HG03159 (cell line): ENCODE data around the gene ADGRV1.

Experiments used
- ATAC-seq: cut with Tn5 transposase; IDR thresholded peaks from one replicate; pipeline ENCODE4 v1.9.1; 2021; ENCODE audit warnings: mild to moderate bottlenecking, moderate library complexity; ENCODE audit not compliant: unreplicated experiment

Gene ADGRV1

GRCh38 chr5:90930756-90931431 lies 372.3 kb downstream of the ADGRV1 start:
- ATAC-seq, result no peak

GRCh38 chr5:90932052-90932699 lies 373.6 kb downstream of the ADGRV1 start:
- peak; percentile 66 for ATAC-seq

DNA sequence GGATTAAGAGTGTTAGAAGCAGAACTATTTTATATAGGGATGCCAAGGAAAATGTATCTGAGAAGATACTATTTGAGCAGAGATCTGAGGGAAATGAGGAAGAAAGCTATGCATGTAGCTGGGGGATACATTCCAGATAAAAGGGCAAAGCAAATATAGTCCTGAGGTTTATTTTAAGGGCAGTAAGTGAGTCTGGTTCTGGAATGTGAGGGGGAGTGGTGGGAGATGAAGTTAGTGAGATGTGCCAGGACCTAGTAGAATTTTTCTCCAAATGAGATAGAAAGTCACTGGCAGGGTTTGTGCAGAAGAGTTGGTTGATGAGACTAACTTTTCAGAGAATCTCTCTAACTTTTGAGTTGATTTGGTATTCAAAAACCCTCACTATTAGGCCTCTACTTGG lies 374.7 kb downstream of the ADGRV1 start:
- no peak for ATAC-seq

DNA sequence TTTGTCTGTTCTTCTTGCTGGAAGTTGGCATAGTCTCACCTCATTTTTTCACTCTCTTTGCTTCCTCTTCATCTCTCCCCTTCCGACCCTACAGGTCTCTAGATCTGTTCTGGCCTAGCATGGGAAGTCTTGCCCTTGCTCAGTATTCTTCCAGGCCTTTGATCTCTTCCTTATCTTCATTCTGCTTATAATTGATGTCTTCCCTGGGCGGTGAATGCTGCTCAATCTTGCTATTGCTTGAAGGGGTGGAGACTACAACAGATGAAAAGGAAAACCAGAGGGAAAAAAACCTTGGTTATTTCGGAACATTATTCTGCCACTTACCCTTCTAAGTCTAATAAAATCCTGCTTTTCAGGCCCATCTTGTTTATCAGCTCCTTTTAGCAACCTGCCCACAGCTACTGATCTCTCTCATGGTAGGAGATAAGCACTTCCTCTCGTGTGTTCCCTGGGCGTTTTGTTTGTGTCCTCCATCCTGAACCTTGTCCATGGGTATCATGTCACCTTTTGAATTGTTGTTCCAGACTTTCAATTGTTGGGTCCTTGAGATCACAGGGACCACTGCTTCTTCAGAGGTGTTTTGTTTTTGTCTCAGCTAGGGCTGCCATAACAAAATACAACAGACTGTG lies 375.6 kb downstream of the ADGRV1 start:
- ATAC-seq, result no peak

- no peak for ATAC-seq
Measured at GRCh38 chr5:90934738-90935137, 376.1 kb downstream of the ADGRV1 start.

GRCh38 chr5:90939211-90939610 lies 380.6 kb downstream of the ADGRV1 start:
- ATAC-seq, result no peak

- peak; percentile 99 for ATAC-seq
Measured at GRCh38 chr5:90940227-90940995, 381.8 kb downstream of the ADGRV1 start.

GRCh38 chr5:90941002-90941720 lies 382.6 kb downstream of the ADGRV1 start:
- ATAC-seq, result no peak

DNA sequence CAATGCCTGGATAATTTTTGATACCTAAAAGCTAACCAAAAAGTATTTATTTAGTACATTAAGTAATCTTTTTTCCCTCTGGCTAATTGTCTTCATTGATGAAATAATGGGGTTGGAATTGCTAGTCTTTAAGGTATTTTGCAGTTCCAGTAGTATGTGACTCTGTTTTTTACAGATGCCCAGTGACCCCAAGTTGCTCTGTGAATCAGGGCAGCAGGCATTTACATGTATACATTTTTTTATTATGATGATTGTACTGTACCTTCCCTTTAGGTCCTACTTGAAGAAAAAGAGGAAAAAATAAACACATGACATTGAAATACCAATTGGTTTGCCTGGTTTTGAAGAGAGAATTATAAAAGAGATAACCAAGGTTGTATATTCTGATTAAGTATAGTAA lies 385.5 kb downstream of the ADGRV1 start:
- no peak for ATAC-seq

DNA sequence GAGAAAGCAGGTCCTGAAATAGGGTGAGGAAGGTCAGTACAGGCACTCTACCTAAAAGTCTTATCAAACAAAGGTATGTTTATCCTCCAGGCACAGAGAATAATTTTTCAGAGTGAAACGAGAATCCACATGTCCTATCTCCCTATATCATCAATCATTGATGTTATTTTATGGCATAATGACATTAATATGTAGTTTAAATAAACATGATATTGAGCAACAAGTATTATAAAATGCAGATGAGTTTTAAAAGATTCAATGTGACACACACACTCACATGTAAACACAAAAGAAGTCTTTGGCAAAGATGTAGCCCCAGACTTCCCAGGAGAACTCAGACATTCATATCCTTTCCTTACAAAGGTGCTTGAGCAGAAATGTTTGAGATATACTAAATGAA lies 389.1 kb downstream of the ADGRV1 start:
- no peak for ATAC-seq

GRCh38 chr5:90948969-90949368 lies 390.4 kb downstream of the ADGRV1 start:
- ATAC-seq, result no peak

GRCh38 chr5:90949469-90950358 lies 391.1 kb downstream of the ADGRV1 start:
- peak; percentile 85 for ATAC-seq

- no peak for ATAC-seq
Measured at GRCh38 chr5:90955001-90955635, 396.5 kb downstream of the ADGRV1 start.

DNA sequence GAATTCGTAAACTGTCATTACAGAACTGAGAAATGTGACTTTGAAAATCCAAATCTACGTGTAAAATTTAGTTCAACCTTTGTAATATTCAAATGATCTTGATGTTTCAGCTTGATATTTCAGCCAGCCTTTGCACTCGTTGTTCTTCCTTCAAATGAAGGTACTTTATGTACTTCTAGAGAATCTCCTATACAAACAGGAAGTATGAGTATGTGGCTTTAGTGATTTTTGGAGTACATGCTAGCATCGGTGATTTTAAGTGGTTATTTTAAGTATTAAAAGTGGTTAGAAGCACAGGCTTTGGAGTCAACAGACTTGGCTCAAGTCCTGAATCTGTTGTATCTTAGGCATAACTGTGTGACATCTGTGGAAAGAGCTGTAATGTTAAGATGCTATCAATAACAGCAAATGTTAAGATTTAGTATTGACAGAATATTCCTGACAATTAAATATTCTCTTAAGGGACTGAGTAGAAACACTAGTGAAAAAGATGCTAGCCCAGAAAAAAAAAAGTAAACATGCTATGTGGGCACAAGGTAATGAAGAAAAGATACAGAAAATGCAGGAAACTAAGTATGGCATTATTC lies 398.0 kb downstream of the ADGRV1 start:
- no peak for ATAC-seq

DNA sequence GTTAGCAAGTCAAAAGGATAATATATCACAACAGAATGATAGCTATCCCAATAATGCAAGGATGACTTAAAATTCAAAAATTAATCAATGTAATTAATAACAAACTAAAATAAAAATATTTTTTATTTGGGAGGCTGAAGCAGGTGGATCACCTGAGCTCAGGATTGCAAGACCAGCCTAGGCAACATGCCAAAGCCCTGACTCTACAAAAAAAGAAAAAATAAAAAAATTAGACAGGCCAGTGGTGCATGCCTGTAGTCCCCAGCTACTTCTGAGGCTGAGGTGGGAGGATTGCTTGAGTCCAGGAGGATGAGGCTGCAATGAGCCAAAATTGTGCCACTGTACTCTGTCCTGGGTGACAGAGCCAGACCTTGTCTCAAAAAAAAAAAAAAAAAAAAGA lies 399.3 kb downstream of the ADGRV1 start:
- no peak for ATAC-seq

- no peak for ATAC-seq
Measured at GRCh38 chr5:90959262-90959661, 400.7 kb downstream of the ADGRV1 start.

DNA sequence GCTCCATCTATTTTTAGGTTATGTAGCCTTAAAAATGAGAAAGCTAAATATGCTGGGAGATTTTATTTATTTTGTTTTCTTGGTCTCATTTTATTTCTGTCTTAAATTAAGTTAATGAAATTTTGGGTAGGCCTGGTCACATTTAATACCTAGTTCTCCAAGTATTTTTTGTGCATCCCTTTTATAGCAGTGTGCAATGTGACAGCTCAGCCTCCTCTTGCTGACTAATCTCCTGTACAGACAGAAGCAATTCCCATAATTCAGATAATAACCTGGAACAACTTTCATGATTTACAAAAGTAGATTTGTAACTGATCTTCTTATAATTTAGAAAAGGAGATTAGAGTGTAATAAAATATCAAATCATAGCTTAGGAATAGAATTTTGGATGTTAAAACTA lies 403.9 kb downstream of the ADGRV1 start:
- no peak for ATAC-seq

GRCh38 chr5:90965110-90965685 lies 406.6 kb downstream of the ADGRV1 start:
- no peak for ATAC-seq

DNA sequence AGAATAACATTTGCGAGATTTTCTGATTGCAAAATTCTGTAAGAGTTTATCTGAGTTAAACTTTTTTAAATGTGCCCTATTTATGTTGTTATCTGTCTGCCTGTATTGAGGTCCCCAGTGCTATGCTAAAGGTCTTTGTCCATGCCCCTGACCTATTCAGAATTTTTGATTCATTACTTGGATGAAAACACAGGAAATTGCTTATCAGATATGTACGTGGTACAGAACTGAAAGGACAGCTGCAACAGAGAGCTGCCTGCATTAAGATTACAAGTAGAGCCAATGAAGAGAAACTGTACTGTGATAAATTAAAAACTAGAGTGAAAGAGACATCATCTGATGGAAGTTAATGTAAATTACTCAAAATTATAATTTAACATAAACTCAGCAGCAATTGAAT lies 408.8 kb downstream of the ADGRV1 start:
- no peak for ATAC-seq
